Measurements from ENCODE around the gene LPO.

LPO gene

GRCh38 chr17:58229881-58230280 lies 8.5 kb upstream of the LPO start:
- DNase-seq, result no peak

GRCh38 chr17:58231641-58232040 lies 6.7 kb upstream of the LPO start:
- no peak for DNase-seq

GRCh38 chr17:58232707-58233156 lies 5.7 kb upstream of the LPO start:
- DNase-seq, result no peak

- DNase-seq, result no peak
These were observed 4.8 kb upstream of the LPO start for GRCh38 chr17:58233543-58233942.

GRCh38 chr17:58234512-58234911 lies 3.9 kb upstream of the LPO start:
- DNase-seq, result no peak

GRCh38 chr17:58235821-58236220 lies 2.6 kb upstream of the LPO start:
- no peak for DNase-seq

- DNase-seq, result no peak
These were observed 2.0 kb upstream of the LPO start for GRCh38 chr17:58236394-58236793.

- DNase-seq, result no peak
These were observed 1.6 kb downstream of the LPO start for GRCh38 chr17:58239987-58240386.

- DNase-seq, result no peak
These were observed 3.9 kb downstream of the LPO start for GRCh38 chr17:58242171-58242784.

- no peak for DNase-seq
These were observed 6.6 kb downstream of the LPO start for GRCh38 chr17:58244963-58245362.

GRCh38 chr17:58245428-58246103 lies 7.2 kb downstream of the LPO start:
- DNase-seq, result no peak

- DNase-seq, result no peak
These were observed 7.8 kb downstream of the LPO start for GRCh38 chr17:58246104-58246740.

GRCh38 chr17:58246781-58247180 lies 8.4 kb downstream of the LPO start:
- no peak for DNase-seq

- DNase-seq, result no peak
These were observed 9.4 kb downstream of the LPO start for GRCh38 chr17:58247511-58248363.

GRCh38 chr17:58248955-58249269 lies 10.5 kb downstream of the LPO start:
- DNase-seq, result no peak

GRCh38 chr17:58249270-58250133 lies 11.1 kb downstream of the LPO start:
- DNase-seq, result peak; percentile 80

GRCh38 chr17:58250344-58251011 lies 12.1 kb downstream of the LPO start:
- DNase-seq, result no peak

GRCh38 chr17:58252141-58252540 lies 13.8 kb downstream of the LPO start:
- DNase-seq, result no peak

GRCh38 chr17:58253082-58253481 lies 14.7 kb downstream of the LPO start:
- DNase-seq, result no peak

- no peak for DNase-seq
These were observed 16.4 kb downstream of the LPO start for GRCh38 chr17:58254803-58255202.

GRCh38 chr17:58262149-58262548 lies 23.8 kb downstream of the LPO start:
- DNase-seq, result no peak

GRCh38 chr17:58263773-58264172 lies 25.4 kb downstream of the LPO start:
- no peak for DNase-seq

Data from activated naive CD4-positive, alpha-beta T cell treated with anti-CD3 and anti-CD28 coated beads, Interleukin-2, amount 50 U/mL, for 16 hours (primary cell).